ENCODE measurements around the gene DCHS2.

Gene DCHS2

DNA sequence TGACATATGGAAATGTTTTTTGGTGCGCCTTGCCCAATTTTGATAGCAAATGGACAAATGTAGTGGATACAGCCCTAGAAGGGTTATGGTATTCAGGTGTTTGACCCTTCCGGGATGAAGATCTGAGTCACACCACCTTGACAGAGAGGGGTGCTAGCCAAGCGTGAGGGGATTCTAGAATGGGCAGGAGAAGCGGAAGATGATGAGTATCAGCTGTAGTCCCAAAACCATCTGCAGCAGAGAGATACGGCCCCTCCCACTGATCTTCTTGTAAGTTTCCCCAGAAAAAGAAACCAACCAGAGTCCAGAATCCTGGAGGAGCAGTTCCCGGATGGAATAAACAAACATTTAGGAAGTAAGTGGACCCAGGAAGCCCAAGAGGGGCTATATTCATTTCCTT is 18.1 kb downstream of the DCHS2 start:
- TF ChIP-seq, protein P1, sequence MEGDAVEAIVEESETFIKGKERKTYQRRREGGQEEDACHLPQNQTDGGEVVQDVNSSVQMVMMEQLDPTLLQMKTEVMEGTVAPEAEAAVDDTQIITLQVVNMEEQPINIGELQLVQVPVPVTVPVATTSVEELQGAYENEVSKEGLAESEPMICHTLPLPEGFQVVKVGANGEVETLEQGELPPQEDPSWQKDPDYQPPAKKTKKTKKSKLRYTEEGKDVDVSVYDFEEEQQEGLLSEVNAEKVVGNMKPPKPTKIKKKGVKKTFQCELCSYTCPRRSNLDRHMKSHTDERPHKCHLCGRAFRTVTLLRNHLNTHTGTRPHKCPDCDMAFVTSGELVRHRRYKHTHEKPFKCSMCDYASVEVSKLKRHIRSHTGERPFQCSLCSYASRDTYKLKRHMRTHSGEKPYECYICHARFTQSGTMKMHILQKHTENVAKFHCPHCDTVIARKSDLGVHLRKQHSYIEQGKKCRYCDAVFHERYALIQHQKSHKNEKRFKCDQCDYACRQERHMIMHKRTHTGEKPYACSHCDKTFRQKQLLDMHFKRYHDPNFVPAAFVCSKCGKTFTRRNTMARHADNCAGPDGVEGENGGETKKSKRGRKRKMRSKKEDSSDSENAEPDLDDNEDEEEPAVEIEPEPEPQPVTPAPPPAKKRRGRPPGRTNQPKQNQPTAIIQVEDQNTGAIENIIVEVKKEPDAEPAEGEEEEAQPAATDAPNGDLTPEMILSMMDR (IDR thresholded peaks at IDR 0.05) = no peak

DNA sequence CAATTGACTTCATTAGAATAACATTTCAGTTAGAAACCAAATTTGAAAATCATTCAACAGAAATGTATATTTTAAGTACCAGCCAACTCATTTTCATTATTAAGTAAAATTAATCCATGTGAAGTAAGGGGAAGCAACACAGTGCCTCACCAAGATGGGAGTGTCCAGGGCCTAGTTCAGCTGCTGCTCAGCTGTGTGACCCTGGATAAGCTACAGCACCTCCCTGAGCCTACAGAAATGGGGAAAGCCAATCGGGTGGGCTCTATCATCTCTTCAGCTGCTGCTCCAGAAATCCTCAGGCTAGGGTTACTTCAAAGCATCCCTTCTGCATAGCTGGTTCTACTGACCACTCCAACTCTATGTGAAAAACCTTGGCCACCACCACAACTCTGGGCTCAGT is 18.7 kb downstream of the DCHS2 start:
- TF ChIP-seq, protein P1 (IDR thresholded peaks at IDR 0.05) = no peak

DNA sequence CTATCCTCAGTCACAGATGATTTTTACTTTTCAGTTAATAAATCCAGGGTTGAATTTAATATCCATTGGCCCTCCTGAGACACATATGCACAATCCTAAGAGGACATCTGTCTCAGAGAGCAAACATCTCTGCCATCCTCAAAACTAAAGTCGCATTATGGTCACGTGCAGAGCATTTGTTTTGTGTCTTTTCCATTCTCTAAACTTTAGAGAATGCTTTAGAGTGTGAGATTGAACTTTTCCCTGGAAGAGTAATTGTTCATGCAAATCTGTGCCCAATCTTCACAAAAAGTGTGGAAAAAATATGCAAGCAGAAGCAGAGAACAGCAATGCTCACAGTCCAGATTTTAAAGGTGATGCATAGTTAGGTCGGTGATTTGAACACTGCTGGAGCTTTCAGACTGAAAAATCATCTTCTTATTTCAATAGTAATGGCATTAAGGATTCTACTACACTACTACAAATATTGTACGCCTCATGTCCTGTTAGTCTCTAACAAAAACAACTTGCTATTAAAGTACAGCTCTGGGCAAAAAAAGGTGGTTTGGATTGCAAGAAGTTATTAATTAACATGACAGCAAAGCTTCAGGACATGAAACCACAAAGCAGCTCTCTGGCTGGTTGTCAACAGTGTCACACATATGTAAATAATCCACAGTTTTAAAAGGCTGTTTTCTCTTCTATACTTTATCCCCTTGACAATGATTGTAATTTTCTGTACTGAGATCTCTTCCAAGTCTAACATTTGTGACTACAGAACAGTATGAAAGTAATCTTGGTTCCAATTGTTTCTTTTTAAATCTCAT is 19.9 kb downstream of the DCHS2 start:
- TF ChIP-seq, protein P1 (IDR thresholded peaks at IDR 0.05) = no peak

DNA sequence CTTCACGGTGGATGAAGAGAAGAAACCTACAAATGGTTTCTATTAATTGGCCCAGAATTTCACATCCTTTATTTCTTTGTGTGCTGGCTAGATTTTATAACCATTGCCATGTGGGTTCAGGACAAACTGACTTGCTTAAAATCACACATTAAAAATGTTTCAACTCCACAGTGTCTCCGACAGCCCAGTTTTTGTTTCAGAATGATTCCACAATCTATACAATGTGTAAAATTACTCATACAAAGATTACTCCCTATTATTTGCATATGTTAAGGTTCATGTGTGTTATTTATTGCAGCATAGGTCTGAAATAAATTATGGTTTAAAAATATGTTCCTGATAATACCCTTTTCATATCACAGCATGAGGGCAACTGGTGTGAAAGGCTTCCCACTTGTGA is 20.6 kb downstream of the DCHS2 start:
- TF ChIP-seq, protein P1 (IDR thresholded peaks at IDR 0.05) = no peak

DNA sequence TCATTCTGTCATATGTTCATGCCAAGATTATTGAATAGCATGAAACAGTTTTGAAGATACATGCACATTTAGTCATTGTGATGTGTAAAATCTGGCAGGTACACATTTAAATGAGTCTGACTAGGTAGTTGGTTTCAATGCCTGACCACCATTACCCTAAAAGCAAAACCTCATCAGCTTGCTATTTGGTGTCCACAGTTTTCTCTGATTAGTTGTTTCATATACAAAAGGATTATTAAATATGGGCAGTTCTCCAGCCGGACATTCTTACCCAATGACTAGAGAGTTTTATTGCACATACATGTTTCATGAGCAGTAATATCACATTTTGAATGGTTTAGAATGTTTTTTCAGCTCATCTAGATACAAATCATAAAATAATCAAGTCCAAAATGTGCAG is 23.7 kb downstream of the DCHS2 start:
- TF ChIP-seq, protein P1 (IDR thresholded peaks at IDR 0.05) = no peak

DNA sequence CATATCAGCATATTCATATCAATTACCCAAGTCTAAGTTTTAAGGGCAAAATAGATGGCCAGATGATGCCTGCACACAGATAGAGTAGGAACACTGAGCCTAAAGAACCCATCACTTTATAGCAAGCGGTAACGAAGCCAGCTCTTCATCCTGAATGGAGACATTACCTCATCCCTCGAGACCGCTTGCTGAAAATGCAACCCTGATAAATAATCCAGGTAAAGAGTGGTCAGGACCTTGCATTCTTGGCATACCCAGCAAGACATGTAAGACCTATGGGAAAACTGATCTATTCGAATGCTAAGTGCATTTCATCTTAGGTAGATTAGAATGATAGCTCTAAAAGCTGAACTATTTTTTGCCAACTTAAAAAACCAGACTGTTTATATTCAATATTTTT is 25.3 kb downstream of the DCHS2 start:
- TF ChIP-seq, protein P1 (IDR thresholded peaks at IDR 0.05) = no peak

DNA sequence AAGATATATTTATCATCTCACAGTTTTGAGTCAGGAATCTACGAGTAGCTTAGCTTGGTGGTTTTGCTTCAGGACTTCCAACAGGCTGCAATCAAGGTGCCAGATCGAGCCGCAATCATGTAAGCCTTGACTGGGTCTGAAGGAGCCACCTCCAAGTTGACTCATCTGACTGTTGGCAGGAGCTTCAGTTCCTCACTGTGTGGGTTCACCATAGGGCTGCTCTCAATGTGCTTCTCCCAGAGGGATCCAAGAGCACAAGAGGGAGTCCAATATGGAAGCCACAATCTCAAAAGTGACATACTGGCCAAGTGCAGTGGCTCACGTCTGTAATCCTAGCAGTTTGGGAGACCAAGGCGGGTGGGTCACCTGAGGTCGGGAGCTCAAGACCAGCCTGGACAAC is 26.5 kb downstream of the DCHS2 start:
- TF ChIP-seq, protein P1 (IDR thresholded peaks at IDR 0.05) = no peak

DNA sequence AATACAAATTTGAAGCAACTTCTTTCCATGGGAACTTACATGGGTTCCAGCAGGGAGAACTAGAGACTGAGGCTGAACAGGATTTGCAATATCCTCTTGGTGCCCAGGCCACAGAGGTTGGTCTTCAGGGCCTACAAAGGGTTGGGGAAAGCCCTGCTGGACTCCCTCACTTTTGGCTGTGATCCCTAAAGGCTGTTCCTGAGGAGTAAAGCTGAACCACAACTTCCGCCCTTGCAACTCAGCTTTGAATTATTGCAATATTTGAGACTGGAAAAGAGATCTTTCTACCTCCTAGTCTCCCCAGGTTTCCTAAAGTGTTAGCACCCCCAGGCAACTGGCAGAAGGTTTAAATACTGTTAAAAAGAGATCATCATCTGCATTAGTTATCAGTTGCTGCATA is 26.9 kb downstream of the DCHS2 start:
- TF ChIP-seq, protein P1 (IDR thresholded peaks at IDR 0.05) = no peak

Data from LNCAP (cell line).